CD4-positive, alpha-beta T cell treated with Interleukin-15 for 4 hours (primary cell): ENCODE results near the gene NDC80.
"Not testable (repeated sequence)": the region's sequence is repeated elsewhere in the genome, so short reads cannot be mapped to it uniquely, and the experiment has no call there.

Experiments used
- DNase-seq: peaks from one replicate; pipeline ENCODE4 v3.0.0-alpha.2; 2020; ENCODE audit warnings: low spot score

NDC80 gene

DNA sequence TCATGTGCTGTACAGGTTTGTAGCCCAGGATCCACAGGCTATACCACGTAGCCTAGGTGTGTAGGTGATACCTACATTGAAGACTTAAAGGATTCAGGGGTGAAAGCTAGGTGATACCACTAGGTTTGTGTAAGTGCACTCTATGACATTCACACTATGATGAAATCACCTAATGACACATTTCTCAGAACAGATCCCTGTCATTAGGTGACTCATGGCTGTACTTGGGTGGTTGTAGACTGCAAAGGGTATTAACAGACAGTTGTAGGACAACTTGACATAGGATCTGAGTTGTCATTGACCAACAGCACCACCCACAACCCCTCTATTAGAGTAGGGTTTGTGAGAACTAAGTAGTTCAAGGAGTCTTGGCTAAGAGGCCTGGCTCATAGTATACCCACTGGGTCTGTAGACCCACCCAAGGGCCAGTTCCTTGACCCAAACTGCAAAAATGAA lies 56.5 kb downstream of the NDC80 start:
- DNase-seq: peak; percentile 53

DNA sequence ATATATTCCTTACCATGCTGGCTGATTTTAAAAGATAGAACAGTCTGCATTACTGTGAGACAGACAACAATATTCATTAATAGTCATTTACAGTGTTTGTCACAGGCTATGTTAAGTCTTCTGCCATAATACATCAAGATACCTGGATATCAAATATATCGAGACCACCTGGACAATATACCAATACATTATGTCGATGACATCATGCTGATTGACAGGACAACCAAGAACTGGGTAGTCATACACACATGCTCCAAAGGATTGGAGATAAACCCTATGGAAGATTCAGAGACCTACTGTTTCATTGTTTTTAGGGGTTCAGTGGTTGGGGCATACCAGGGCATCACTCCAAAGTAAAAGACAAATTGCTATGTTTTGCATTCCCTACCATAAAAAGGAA lies 57.6 kb downstream of the NDC80 start:
- DNase-seq: no peak

DNA sequence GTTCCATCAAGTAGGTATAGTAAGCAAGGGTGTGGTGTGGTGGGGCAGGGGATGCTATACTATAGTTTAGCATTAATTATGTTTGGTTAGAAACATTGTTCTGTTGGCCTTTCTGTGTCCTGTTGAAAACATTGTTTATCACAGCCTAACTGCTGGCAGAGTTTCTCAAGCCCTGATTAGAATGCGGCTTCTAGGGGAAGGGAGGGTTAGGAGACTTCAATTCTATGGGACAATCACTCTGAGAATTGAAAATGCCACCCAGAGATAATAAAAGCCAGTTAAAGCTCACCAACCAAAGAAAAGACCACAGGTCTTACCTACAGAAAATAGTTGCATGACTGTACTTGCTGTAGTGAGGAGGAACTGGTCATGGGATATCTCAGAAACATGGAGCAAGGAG lies 64.2 kb downstream of the NDC80 start:
- no peak for DNase-seq

DNA sequence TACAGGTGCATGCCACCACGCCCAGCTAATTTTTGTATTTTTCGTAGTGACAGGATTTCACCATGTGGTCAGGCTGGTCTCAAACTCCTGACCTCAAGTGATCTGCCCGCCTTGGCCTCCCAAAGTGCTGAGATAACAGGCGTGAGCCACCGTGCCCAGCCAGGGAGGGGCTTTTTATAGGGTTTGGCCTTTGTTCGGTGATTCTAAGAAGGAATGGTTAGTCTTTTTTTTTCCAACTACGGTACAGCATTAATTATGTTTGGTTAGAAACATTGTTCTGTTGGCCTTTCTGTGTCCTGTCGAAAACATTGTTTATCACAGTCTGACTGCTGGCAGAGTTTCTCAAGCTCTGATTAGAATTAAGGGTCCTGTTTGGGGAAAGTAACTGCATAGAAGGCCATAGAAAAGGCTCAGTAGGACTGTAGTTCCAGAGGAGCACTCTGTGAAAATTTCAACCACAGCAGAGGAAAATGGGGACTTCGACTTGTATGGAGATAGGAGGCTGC lies 64.8 kb downstream of the NDC80 start:
- peak; percentile 38 for DNase-seq

DNA sequence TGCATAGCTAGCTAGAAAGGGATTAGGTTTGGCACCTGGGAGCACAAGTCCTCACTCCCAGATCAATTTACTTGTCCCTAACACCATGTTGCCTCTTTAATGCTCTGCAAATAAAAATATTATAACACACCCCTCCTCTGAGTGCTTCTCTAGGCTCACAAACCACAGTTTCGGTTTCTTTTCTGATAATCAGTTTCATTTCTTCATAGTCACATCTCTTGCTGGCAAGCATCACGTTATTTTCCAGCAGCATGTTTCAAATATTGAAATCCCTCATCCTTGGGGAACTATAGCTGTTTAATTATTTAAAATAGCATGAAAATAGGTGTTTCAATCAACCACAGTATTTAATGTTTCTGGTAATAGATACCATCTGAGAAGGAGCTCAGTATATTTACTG lies 70.3 kb downstream of the NDC80 start:
- peak; percentile 62 for DNase-seq

DNA sequence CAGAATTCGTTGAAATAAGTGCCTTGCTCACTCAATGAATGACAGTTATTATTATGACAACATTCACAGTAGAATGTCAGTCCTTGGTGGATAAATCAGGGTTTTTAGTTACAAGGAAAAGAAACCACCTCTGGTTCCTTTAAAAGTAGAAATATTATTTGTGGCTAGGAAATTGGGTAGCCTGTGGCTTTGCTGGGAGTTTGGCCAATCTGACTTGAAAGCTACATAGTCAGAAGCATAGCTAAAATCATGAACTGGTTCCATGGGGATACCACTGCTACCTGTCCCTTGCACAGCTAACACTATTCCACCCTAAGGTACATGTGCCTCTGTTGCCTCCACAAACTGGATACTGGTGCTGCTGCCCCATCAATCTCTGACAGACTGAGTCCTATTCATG lies 71.4 kb downstream of the NDC80 start:
- no peak for DNase-seq

DNA sequence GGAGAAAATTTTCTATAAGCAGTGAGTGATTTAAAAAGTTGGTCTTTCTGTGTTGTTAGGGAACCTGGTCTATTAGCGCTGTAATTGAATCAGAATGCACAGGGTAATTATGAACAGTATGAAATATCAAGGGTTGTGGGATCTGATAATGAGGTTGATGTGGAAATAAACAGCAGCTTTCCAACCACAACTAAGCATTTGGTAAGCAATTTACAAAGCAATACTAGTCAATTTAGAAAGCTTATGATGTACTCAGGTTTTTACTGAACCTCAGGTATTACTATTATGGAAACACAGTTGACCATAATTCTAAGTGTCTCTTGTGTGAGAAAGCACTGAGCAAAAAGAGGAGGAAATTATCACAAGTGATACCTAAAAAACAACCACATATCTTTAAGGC lies 73.2 kb downstream of the NDC80 start:
- DNase-seq: no peak

DNA sequence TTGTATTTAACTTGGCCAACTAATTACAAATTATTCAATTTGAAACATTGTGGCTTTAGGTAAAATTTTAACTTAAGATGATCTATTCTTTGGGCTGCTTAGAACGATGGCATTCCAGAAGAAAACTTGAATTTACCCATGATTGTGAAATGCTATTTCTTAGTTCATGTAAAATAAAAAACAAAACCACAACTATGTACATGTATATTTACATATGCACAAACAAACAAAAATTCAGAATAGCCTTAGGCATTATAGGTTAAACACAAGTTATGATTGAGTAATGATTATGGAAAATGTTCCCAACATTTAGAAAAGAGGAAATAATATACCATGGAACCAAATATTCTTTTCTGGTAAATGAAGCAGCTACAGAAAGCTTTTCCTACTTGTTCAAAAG lies 80.6 kb downstream of the NDC80 start:
- DNase-seq: no peak

DNA sequence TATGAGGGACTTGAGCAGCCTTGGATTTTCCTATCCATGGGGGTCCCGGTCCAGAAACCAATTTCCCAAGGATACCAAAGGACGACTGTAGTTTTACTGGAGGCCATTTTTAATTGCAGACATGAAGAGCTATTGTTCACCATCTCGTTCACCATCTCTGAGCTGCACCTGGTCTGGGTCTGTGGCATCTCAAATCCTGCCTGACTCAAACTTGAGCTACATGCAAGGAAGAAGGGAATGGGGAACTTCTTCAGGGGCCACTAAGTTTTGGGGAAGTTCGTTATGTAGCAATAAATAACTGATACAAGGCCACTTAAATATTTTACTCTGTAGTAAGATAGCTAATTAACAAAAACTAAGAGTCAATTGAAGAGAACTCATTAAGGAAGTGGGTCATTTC lies 82.1 kb downstream of the NDC80 start:
- DNase-seq: no peak

DNA sequence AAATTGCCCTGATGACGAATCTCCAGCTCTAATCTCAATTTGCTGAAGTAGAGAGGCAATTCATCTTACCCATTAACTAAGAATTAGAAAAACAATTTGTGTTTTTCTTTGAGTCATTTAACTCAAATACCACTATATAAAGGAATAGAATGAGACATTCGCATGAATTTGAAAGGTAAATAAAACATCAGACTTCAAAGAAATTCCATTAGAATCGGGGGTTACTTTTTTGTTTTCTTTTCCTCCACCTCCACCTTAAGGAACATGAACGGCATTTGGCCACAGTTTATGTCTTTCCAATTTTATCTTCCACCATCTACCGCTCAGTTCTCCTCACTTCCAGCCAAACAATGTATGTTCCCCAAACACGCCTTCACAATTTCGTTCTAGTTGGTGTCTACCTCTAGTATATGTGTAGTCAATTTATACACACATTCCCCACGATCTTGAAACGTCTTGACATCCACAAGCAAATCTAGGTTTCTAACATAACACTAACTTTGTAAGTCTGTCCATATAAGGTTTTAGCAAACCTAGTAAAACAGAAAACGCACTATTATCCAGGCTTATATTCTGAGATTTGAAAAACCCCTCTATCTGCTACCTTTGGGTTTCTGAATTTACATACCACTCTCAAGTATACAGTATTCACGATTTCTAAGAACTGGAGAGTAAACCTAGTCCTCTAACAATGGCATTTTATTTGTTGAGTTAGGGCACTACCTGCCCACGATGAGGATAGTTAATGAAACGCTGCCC lies 83.0 kb downstream of the NDC80 start:
- DNase-seq: no peak

DNA sequence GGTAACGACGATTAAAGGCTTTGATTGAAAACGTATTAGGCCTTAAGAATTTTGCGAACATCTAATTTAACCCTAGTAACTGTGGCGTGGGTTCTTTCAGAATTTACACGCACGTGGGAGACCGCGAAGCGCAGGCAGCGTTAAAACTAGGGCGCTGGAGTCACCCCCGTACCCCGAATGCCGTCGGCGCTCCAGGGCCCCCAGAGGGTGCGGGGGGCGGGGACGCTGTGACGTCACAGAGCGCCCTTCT lies 83.5 kb downstream of the NDC80 start:
- peak; percentile 76 for DNase-seq

DNA sequence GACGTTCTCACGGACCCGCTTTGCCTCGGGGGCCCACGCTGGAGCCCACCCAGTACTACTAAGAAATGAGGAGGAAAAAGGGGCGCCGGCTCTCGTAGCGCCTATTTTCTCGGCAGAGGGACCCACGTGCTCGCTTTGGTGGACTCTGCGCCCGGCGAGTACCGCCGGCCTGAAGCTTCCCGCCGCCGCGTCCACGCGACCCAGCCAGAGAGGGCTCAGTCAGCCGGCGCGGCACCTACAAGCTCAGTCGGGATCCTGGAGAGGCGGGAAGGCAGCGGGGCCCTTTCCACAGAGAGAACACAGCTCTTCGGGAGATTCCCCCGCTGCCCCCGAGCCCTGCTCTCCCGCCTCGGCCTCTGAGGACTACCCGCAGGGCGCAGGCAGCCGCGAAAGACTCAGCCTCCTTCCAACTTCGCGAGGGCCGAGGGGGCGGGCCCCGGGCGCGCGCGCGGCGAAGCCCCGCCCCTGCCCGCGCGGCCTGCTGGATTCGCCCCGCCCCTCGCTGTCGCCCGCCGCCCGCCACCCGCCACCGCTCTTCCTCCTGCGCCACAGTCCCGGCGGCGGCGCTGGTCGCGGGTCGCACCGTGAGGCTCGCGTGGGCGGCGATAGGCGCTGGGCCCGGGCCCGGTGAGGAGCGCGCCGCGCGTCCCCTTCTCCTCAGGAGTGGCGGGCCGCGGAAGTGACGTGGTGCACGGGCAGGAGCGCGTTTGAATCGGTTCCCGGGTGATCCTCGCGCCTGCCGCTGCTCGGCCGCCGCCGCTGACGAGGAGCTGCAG lies 84.0 kb downstream of the NDC80 start, which contains the start of gene SMCHD1:
TSS of gene SMCHD1 (plus strand) at position 549 of the 776 bp plus-strand sequence. CDS start 350 bp downstream, outside the sequence.
- DNase-seq: peak; percentile 91

DNA sequence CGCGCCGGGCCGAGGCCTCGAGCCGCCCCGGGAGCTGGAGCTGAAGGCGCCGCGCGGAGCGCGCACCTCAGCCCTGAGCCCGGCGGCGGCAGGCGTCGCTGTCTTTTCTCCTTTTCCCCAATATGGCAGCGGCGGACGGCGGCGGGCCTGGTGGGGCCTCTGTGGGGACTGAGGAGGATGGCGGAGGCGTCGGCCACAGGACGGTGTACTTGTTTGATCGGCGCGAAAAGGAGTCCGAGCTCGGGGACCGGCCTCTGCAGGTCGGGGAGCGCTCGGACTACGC lies 84.5 kb downstream of the NDC80 start:
- no peak for DNase-seq

DNA sequence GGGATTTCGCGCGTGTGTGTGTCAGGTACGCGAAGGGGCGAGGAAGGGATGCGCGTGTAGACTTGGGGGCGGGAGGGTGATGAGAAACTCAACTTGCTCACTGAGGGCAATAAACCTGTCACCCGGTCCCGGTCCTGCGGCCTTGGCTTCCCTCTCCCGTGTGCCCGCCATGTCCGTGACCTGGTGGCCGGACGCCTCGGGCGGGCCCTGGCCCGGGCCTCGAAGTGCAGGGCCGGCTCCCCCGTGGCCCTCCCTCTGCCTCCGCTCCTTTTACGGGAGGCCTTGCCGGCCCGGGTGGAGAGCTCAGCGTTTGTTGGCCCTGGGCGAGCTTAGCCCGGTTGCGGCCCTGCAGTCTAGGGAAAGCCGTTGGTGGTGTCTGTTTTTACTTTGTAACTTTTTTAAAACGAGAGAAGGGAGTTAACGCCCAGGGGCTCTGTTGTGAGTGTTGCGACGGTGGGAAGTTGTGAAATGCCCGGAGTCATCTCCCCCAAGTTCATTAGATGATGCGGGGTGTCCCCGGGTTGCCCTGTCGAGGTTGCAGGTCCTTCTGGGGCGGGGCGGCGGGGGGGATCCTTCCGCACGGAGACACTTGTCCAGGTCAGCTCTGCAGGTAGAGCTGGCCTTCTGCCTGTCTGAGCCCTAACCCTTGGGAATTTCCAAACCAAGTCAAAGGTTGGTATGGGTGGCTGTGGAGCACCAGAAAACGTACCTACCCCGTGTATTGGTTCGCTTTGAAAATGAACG lies 85.1 kb downstream of the NDC80 start:
- DNase-seq: peak; percentile 47

DNA sequence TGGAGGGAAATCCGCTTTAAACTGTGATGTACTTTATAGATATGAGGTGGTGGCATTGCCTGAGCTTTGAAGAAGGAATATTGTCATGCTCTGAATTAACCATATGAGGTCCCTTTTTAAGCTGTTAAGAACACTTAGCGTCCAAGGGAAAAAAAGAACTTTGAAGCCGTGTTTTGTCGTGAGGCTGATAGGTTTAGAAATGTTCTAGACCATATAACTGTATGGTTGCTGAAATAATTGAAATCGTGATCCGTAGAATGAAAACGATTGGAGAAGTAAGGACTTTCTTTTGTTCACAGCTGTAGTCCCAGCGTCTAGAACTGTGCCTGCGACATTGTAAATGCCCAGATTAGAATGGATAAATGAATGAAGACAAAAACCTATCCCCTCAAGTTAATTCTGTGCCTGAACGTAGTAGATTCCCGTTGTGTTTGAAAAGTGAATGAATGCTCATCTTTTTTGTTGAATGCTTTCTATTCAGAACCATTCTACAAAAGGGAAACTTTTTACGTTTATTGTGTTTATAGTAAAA lies 85.7 kb downstream of the NDC80 start:
- no peak for DNase-seq

DNA sequence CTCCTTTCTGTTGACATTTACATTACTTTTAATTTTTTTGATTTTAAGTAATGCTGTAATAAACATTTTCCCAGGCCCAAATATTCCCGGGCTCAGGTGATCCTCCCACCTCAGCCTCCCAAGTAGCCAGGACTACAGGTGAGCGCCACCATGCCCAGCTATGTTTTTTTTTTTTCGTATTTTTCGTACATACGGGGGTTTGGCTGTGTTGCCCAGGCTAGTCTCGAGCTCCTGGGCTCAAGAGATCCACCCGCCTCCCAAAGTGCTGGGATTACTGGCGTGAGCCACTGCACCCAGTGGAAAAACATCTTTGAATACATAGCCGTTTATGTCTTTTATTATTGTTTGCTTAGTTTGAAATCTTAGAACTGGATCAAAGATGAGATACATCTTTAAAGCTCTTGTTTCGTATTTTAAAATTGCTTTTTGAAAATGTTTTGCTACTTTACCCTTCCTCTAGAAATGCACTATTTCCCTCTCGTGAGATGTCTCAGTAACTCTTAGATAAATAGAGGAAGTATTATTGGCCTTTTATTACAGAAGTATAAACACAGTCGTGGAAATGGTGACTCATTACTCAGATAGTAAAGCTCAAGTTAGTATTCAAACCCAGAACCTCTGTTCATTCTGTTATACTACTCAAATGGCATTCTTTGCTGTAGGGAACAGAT lies 86.6 kb downstream of the NDC80 start:
- DNase-seq: peak; percentile 61

DNA sequence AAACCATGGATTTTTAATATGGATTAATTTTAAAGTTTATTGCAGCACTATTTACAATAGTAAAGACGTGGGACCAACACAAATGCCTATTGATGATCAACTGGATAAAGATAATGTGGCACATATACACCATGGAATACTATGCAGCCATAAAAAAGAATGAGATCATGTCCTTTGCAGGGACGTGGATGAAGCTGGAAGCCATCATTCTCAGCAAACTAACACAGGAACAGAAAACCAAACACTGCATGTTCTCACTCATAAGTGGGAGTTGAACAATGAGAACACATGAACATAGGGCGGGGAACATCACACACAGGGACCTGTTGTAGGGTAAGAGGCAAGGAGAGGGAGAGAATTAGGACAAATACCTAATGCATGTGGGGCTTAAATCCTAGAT lies 89.5 kb downstream of the NDC80 start:
- not testable (repeated sequence) for DNase-seq

DNA sequence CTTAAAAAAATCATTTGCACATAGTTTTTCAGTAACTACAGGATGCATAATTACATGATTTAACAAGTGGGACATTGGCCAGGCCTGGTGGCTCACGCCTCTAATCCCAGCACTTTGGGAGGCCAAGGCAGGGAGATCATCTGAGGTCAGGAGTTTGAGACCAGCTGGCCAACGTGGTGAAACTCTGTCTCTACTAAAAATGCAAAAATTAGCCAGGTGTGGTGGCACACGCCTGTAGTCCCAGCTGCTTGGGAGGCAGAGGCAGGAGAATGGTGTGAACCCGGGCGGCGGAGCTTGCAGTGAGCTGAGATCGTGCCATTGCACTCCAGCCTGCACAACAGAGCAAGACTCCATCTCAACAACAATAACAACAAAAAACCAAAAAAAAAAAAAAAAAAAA lies 90.9 kb downstream of the NDC80 start:
- not testable (repeated sequence) for DNase-seq

DNA sequence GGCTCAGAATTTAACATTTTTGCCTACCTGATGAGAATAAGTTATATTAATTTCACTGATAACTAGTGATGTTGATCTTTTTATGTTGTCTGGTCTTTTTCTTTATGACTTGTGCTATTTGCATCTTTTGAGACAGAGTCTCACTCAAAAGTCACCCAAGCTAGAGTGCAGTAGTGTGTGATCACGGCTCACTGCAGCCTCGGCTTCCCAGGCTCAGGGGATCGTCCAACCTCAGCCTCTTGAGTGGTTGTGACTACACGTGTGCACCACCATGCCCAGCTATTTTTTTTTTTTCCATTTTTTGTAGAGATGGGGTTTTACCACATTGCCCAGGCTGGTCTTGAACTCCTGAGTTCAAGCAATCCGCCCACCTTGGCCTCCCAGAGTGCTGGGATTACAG lies 91.6 kb downstream of the NDC80 start:
- DNase-seq: no peak
